Erythroblast (primary cell): ENCODE measurements around the gene LYPD6B.

Source experiments
- GATA1 ChIP-seq: IDR thresholded peaks from 2 replicates; pipeline ENCODE4 v1.6.1; 2011; ENCODE audit warnings: low read depth, mild to moderate bottlenecking, control low read depth, low read length, moderate library complexity
- POLR2A ChIP-seq: IDR thresholded peaks from 2 replicates; pipeline ENCODE4 v1.6.1; 2011; ENCODE audit warnings: mild to moderate bottlenecking, low read length

- TF ChIP-seq POLR2A (no peak), GATA1 (no peak)
Observed at GRCh38 chr2:149235816-149236375, 197.4 kb downstream of the LYPD6B start.
